ENCODE measurements around the gene SULT2A1.

The SULT2A1 gene

GRCh38 chr19:47848823-47849473 is 37.2 kb downstream of the SULT2A1 start:
- DNase-seq (ENCODE audit: extremely low spot score) = peak; percentile 58
- ChIA-PET CTCF (interaction anchor here (0.6 to 2.2 kb wide), 10 partner anchors 9 to 111 kb away, joined by 3 to 12 read pairs (median 4); no protein-coding TSS in a partner anchor), POLR2A (interaction anchor here (0.7 to 1.2 kb wide), 4 partner anchors 13 to 33 kb away, joined by 3 to 4 read pairs (median 3); no protein-coding TSS in a partner anchor)
- TF ChIP-seq L3MBTL2 (conservative IDR thresholded peaks at IDR 0.05) = 0 out of 2 replicates have a peak, but pooled peaks have one; percentile 7
- TF ChIP-seq CTBP1 (IDR thresholded peaks at IDR 0.05; ENCODE audit: borderline replicate concordance) = no peak
- peak; percentile 80; the same call in 1 of the 2 replicates for TF ChIP-seq FOXM1 (IDR thresholded peaks at IDR 0.05; ENCODE audit: borderline replicate concordance)
- TF ChIP-seq PKNOX1 (IDR thresholded peaks at IDR 0.05) = no peak
- TF ChIP-seq NFRKB (IDR thresholded peaks at IDR 0.05) = no peak
- no peak for TF ChIP-seq HDGF (IDR thresholded peaks at IDR 0.05; ENCODE audit: borderline replicate concordance)
- TF ChIP-seq SP1 (IDR thresholded peaks at IDR 0.05) = no peak
- TF ChIP-seq TARDBP (IDR thresholded peaks at IDR 0.05) = no peak
- TF ChIP-seq FOXA1 (IDR thresholded peaks at IDR 0.05) = no peak
- TF ChIP-seq FOXK2 (IDR thresholded peaks at IDR 0.05) = no peak
- peak; percentile 88 for TF ChIP-seq ZNF384 (IDR thresholded peaks at IDR 0.05)
- TF ChIP-seq BHLHE40 (IDR thresholded peaks at IDR 0.05; ENCODE audit: borderline replicate concordance) = no peak
- TF ChIP-seq SUZ12 (IDR thresholded peaks at IDR 0.05) = no peak
- TF ChIP-seq LEF1 (IDR thresholded peaks at IDR 0.05; ENCODE audit: borderline replicate concordance) = no peak
- no peak for TF ChIP-seq ARNT (IDR thresholded peaks at IDR 0.05)
- no peak for TF ChIP-seq ELF4 (IDR thresholded peaks at IDR 0.05)

- POLR2A ChIA-PET = interaction anchor here (0.7 kb wide), 1 partner anchor 33 kb away, joined by 3 read pairs; no protein-coding TSS in a partner anchor
- CTCF ChIA-PET = interaction anchor here (0.6 to 2.2 kb wide), 8 partner anchors 9 to 111 kb away, joined by 3 to 12 read pairs (median 4); no protein-coding TSS in a partner anchor
- TF ChIP-seq ARNT (IDR thresholded peaks at IDR 0.05) = no peak
- TF ChIP-seq PKNOX1 (IDR thresholded peaks at IDR 0.05) = no peak
- TF ChIP-seq HDGF (IDR thresholded peaks at IDR 0.05; ENCODE audit: borderline replicate concordance) = no peak
- TF ChIP-seq NFRKB (IDR thresholded peaks at IDR 0.05) = no peak
- no peak for TF ChIP-seq SP1 (IDR thresholded peaks at IDR 0.05)
- no peak for TF ChIP-seq ZNF384 (IDR thresholded peaks at IDR 0.05)
- no peak for TF ChIP-seq ELF4 (IDR thresholded peaks at IDR 0.05)
- no peak for TF ChIP-seq BHLHE40 (IDR thresholded peaks at IDR 0.05; ENCODE audit: borderline replicate concordance)
- no peak for DNase-seq (ENCODE audit: extremely low spot score)
Observed at GRCh38 chr19:47848425-47848822, 37.7 kb downstream of the SULT2A1 start.

- ChIA-PET POLR2A (no interaction called here), CTCF (interaction anchor here (1.0 kb wide), 1 partner anchor 20 kb away, joined by 3 read pairs; no protein-coding TSS in a partner anchor)
- DNase-seq (ENCODE audit: extremely low spot score) = no peak
- TF ChIP-seq NFRKB (IDR thresholded peaks at IDR 0.05) = no peak
- TF ChIP-seq HDGF (IDR thresholded peaks at IDR 0.05; ENCODE audit: borderline replicate concordance) = no peak
- no peak for TF ChIP-seq ARNT (IDR thresholded peaks at IDR 0.05)
- no peak for TF ChIP-seq FOXM1 (IDR thresholded peaks at IDR 0.05; ENCODE audit: borderline replicate concordance)
- TF ChIP-seq SP1 (IDR thresholded peaks at IDR 0.05) = no peak
- TF ChIP-seq LEF1 (IDR thresholded peaks at IDR 0.05; ENCODE audit: borderline replicate concordance) = no peak
- TF ChIP-seq CTBP1 (IDR thresholded peaks at IDR 0.05; ENCODE audit: borderline replicate concordance) = no peak
- no peak for TF ChIP-seq ZNF384 (IDR thresholded peaks at IDR 0.05)
- no peak for TF ChIP-seq ELF4 (IDR thresholded peaks at IDR 0.05)
- no peak for TF ChIP-seq FOXA1 (IDR thresholded peaks at IDR 0.05)
- TF ChIP-seq L3MBTL2 (conservative IDR thresholded peaks at IDR 0.05) = no peak
- no peak for TF ChIP-seq PKNOX1 (IDR thresholded peaks at IDR 0.05)
- no peak for TF ChIP-seq TARDBP (IDR thresholded peaks at IDR 0.05)
- TF ChIP-seq FOXK2 (IDR thresholded peaks at IDR 0.05) = no peak
- TF ChIP-seq SUZ12 (IDR thresholded peaks at IDR 0.05) = no peak
- no peak for TF ChIP-seq BHLHE40 (IDR thresholded peaks at IDR 0.05; ENCODE audit: borderline replicate concordance)
Observed at GRCh38 chr19:47842941-47843340, 43.2 kb downstream of the SULT2A1 start.

GRCh38 chr19:47839913-47840312 is 46.2 kb downstream of the SULT2A1 start:
- TF ChIP-seq TARDBP (IDR thresholded peaks at IDR 0.05) (no peak), NFRKB (IDR thresholded peaks at IDR 0.05) (no peak), FOXM1 (IDR thresholded peaks at IDR 0.05; ENCODE audit: borderline replicate concordance) (no peak), FOXK2 (IDR thresholded peaks at IDR 0.05) (no peak), ARNT (IDR thresholded peaks at IDR 0.05) (no peak), CTBP1 (IDR thresholded peaks at IDR 0.05; ENCODE audit: borderline replicate concordance) (no peak), ELF4 (IDR thresholded peaks at IDR 0.05) (no peak), SP1 (IDR thresholded peaks at IDR 0.05) (no peak), HDGF (IDR thresholded peaks at IDR 0.05; ENCODE audit: borderline replicate concordance) (no peak)
- POLR2A ChIA-PET = no interaction called here

GRCh38 chr19:47839411-47839810 is 46.7 kb downstream of the SULT2A1 start:
- DNase-seq (ENCODE audit: extremely low spot score) = no peak
- ChIA-PET POLR2A (no interaction called here), CTCF (interaction anchor here (1.5 kb wide), 1 partner anchor 9 kb away, joined by 6 read pairs; no protein-coding TSS in a partner anchor)
- no peak for TF ChIP-seq ELF4 (IDR thresholded peaks at IDR 0.05)
- TF ChIP-seq LEF1 (IDR thresholded peaks at IDR 0.05; ENCODE audit: borderline replicate concordance) = no peak
- TF ChIP-seq ZNF384 (IDR thresholded peaks at IDR 0.05) = no peak
- no peak for TF ChIP-seq CTBP1 (IDR thresholded peaks at IDR 0.05; ENCODE audit: borderline replicate concordance)
- no peak for TF ChIP-seq SUZ12 (IDR thresholded peaks at IDR 0.05)

More at GRCh38 chr19:47839913-47840312, 46.2 kb downstream of the SULT2A1 start:
- no peak for DNase-seq (ENCODE audit: extremely low spot score)
- CTCF ChIA-PET = interaction anchor here (1.5 kb wide), 1 partner anchor 9 kb away, joined by 6 read pairs; no protein-coding TSS in a partner anchor

GRCh38 chr19:47836038-47836437 is 50.1 kb downstream of the SULT2A1 start:
- CTCF ChIA-PET = no interaction called here
- no peak for DNase-seq (ENCODE audit: extremely low spot score)
- POLR2A ChIA-PET = interaction anchor here (0.7 kb wide), 1 partner anchor 13 kb away, joined by 3 read pairs; no protein-coding TSS in a partner anchor
- TF ChIP-seq SUZ12 (IDR thresholded peaks at IDR 0.05) = no peak
- TF ChIP-seq LEF1 (IDR thresholded peaks at IDR 0.05; ENCODE audit: borderline replicate concordance) = no peak
- no peak for TF ChIP-seq ZNF384 (IDR thresholded peaks at IDR 0.05)
- no peak for TF ChIP-seq FOXA1 (IDR thresholded peaks at IDR 0.05)
- no peak for TF ChIP-seq TARDBP (IDR thresholded peaks at IDR 0.05)
- no peak for TF ChIP-seq PKNOX1 (IDR thresholded peaks at IDR 0.05)
- no peak for TF ChIP-seq SP1 (IDR thresholded peaks at IDR 0.05)
- TF ChIP-seq ARNT (IDR thresholded peaks at IDR 0.05) = no peak
- no peak for TF ChIP-seq HDGF (IDR thresholded peaks at IDR 0.05; ENCODE audit: borderline replicate concordance)
- TF ChIP-seq CTBP1 (IDR thresholded peaks at IDR 0.05; ENCODE audit: borderline replicate concordance) = no peak
- TF ChIP-seq L3MBTL2 (conservative IDR thresholded peaks at IDR 0.05) = no peak
- no peak for TF ChIP-seq ELF4 (IDR thresholded peaks at IDR 0.05)
- TF ChIP-seq FOXM1 (IDR thresholded peaks at IDR 0.05; ENCODE audit: borderline replicate concordance) = no peak
- TF ChIP-seq NFRKB (IDR thresholded peaks at IDR 0.05) = no peak
- no peak for TF ChIP-seq BHLHE40 (IDR thresholded peaks at IDR 0.05; ENCODE audit: borderline replicate concordance)
- no peak for TF ChIP-seq FOXK2 (IDR thresholded peaks at IDR 0.05)
